Large intestine (tissue), 3 donors: Measurements from ENCODE around the gene THUMPD1. TPM values are rescaled to one million over a fixed set of nuclear protein-coding genes. Genes with fewer than 3 reads are reported as not detected.
"Not testable (repeated sequence)": the region's sequence is repeated elsewhere in the genome, so short reads cannot be mapped to it uniquely, and the experiment has no call there.

ENCODE experiments used
- DNase-seq, 2 donors: peaks; one replicate each; pipeline versions ENCODE4 v3.0.0 to v3.0.0-alpha.2; 2013
- H3K27ac ChIP-seq: one replicate; pipeline ENCODE4 v1.5.1; 2013; ENCODE audit warnings: low read length
- H3K27me3 ChIP-seq: 2 replicates; pipeline ENCODE4 v1.6.1; 2013; ENCODE audit warnings: low read length; ENCODE audit not compliant: control insufficient read depth, insufficient read depth
- H3K36me3 ChIP-seq: 2 replicates; pipeline ENCODE4 v1.6.1; 2013; ENCODE audit warnings: low read length; ENCODE audit not compliant: control insufficient read depth, insufficient read depth
- H3K4me1 ChIP-seq: one replicate; pipeline ENCODE4 v1.6.1; 2013; ENCODE audit warnings: low read length; ENCODE audit not compliant: control insufficient read depth, insufficient read depth
- H3K4me3 ChIP-seq: one replicate; pipeline ENCODE4 v1.5.1; 2013; ENCODE audit warnings: low read length
- H3K9me3 ChIP-seq: one replicate; pipeline ENCODE4 v1.6.1; 2013; ENCODE audit warnings: mild to moderate bottlenecking, low read depth, low read length, moderate library complexity; ENCODE audit not compliant: control insufficient read depth
- WGBS: methylation state at CpG from one replicate; pipeline ENCODE4 v1.1.5; 2013; ENCODE audit warnings: low lambda C conversion rate; ENCODE audit not compliant: insufficient coverage; 5-methylcytosine and 5-hydroxymethylcytosine counted together
- polyA plus RNA-seq: library from polyadenylated mRNA; unstranded; fragments of 120-200 nt; gene quantifications from one replicate; pipeline ENCODE4 v1.2.1, GENCODE V29; 2013

Gene THUMPD1
- polyA plus RNA-seq, 1 donor, result 49.4 TPM

GRCh38 chr16:20767577-20767976 is 26.0 kb upstream of the THUMPD1 start:
- Histone ChIP-seq H3K27me3 (no peaks in the 10 kb centered on the region), H3K9me3 (no peaks in the 10 kb centered on the region), H3K4me1 (peaks cover 18% of the 10 kb centered on the region), H3K27ac (no peak overlapping the region), H3K4me3 (no peak overlapping the region), H3K36me3 (no peaks in the 10 kb centered on the region)
- no peak for DNase-seq

GRCh38 chr16:20766294-20766693 is 24.7 kb upstream of the THUMPD1 start:
- H3K4me3 ChIP-seq, result no peak overlapping the region
- H3K27ac ChIP-seq, result no peak overlapping the region
- WGBS, result 100% methylated on average over 1 of the region's 5 CpGs
- peaks cover 18% of the 10 kb centered on the region for H3K4me1 ChIP-seq
- no peaks in the 10 kb centered on the region for H3K36me3 ChIP-seq
- no peaks in the 10 kb centered on the region for H3K9me3 ChIP-seq
- no peak for DNase-seq
- no peaks in the 10 kb centered on the region for H3K27me3 ChIP-seq

DNA sequence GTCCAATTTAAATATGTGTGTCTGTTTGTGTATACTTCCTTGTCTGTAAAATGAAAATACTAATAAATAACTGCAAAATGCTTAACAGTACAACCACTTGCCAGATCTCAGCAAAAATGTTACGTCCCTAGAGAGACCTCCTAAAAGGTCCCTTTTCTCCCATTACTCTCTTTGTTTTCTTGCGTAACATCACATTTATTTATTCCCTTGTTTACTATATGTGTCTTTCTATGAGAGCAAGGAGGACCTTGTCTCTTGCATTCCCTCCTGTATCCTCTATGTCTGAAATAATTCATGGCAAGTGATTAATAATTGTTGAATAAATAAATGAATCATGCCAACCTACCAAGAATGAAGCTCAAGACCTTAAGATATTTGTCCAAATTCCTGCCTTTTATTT is 24.1 kb upstream of the THUMPD1 start:
- H3K9me3 ChIP-seq, result no peaks in the 10 kb centered on the region
- no peak overlapping the region for H3K4me3 ChIP-seq
- H3K27me3 ChIP-seq, result no peaks in the 10 kb centered on the region
- DNase-seq, result no peak
- no CpG with 5 or more reads among the region's 2 CpGs for WGBS
- no peaks in the 10 kb centered on the region for H3K36me3 ChIP-seq
- H3K4me1 ChIP-seq, result peaks cover 18% of the 10 kb centered on the region
- no peak overlapping the region for H3K27ac ChIP-seq

DNA sequence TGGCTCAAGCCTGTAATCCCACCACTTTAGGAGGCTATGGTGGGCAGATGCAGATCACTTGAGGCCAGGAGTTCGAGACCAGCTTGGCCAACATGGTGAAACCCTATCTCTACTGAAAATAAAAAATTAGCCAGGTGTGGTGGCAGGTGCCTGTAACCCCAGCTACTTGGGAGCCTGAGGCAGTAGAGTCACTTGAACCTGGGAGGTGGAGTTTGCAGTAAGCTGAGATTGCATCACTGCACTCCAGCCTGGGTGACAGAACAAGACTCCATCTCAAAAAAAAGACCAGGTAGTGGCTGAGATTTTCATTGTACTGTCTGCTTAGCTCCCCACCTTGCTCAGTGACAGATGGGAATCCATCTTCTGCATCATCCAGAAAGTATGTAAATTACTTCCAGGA is 22.8 kb upstream of the THUMPD1 start:
- Histone ChIP-seq H3K27ac (peak overlapping the region; percentile 88), H3K4me1 (peaks cover 18% of the 10 kb centered on the region)
- not testable (repeated sequence) for H3K9me3 ChIP-seq, H3K27me3 ChIP-seq, DNase-seq, H3K4me3 ChIP-seq, H3K36me3 ChIP-seq
- no CpG with 5 or more reads among the region's 1 CpG for WGBS

DNA sequence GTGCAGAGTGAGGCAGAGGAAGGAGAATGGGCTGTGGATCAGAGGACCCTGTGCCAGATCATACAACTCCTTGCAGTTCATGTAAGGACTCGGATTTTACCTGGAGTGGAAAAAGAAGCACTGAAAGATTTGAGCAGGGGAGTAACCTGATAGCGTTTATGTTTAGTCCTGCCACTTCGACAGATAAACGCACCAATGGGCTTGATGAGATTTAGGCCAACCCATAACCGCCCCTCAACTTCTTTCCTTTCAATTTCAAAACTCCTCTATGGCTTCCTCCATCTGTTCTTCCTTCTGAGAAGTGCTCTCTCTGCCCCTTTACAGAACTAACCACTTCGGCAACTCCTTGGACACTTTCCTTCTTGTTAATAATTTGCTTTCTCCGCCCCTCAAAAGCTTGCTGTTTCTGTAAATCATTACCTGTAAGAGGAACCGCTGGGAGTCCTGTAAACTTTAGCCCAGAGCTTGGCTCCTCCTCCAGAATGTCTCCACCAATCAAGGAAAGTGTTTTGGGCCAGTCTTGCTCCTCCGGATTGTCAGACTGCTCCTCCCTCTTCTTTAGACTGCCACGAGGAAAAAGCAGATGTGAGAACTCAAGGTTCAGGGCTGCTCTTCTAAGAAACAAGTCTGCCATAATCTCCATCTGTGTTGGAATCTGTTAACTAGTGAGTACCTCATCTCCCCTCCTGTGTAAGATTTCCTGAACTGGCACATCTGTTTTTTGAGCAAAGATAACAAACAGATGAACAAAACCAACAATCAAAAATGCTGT is 22.0 kb upstream of the THUMPD1 start, which contains the start of gene ACSM3:
TSS of gene ACSM3 (plus strand) at position 554 of the 772 bp plus-strand sequence. CDS start 6,021 bp downstream, outside the sequence.
- peak within 1 kb of the TSS; percentile 88 for H3K27ac ChIP-seq
- peak within 1 kb of the TSS; percentile 36 for H3K4me3 ChIP-seq
- peaks cover 18% of the 10 kb centered on the region for H3K4me1 ChIP-seq
- WGBS, result no CpG with 5 or more reads among the region's 10 CpGs
- no peaks in the 10 kb centered on the region for H3K9me3 ChIP-seq
- DNase-seq, result peak; percentile 95 to 98
- no peaks in the 10 kb centered on the region for H3K27me3 ChIP-seq
- H3K36me3 ChIP-seq, result no peaks in the 10 kb centered on the region

DNA sequence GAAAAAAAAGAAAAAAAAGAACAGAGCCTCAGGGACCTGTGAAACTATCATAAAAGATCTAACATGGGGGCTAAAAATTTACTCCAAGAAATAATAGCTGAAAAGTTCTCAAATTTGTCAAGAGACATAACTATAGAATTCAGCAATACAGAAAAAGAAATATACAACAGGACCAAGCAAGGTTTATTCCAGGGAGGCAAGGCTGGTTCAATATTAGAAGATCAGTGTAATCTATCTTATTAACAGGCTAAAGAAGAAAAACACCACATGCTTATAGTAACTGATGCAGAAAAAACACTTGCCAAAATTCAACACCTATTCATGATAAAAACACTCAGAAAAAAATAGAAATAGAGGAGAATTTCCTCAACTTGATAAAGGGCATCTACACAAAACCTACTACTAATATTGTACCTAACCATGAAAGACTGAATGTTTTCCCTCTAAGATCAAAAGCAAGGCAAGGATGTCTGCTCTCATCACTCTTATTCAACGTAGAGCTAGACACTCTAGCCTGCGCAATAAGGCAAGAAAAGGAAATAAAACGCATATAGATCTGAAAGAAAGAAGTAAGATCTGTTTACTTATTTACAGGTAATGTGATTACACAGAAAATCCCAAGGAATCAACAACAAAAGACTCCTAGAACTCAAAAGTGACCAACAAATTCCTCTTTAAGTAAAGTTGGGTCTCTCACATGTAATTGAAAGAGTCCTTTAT is 20.9 kb upstream of the THUMPD1 start:
- H3K36me3 ChIP-seq, result no peaks in the 10 kb centered on the region
- H3K9me3 ChIP-seq, result no peaks in the 10 kb centered on the region
- no peak overlapping the region for H3K27ac ChIP-seq
- H3K4me3 ChIP-seq, result no peak overlapping the region
- DNase-seq, result no peak
- 85% methylated on average over 3 of the region's 3 CpGs for WGBS
- no peaks in the 10 kb centered on the region for H3K27me3 ChIP-seq
- peaks cover 18% of the 10 kb centered on the region for H3K4me1 ChIP-seq

DNA sequence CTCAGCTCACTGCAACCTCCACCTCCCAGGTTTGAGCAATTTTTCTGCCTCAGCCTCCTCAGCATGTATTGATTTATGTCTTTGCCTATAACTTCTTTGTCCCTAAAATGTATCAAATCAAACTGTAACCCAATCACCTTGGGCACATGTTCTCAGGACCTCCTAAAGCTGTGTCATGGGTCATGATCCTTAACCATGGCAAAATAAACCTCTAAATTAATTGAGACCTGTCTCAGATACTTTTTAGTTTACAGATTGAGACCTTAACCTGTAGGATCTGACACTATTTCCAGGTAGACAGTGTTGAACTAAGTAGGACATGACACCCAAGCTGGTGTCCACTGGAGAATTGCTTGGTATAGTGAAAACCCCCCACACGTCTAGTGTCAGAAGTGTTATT is 19.6 kb upstream of the THUMPD1 start:
- no peak overlapping the region for H3K4me3 ChIP-seq
- DNase-seq, result no peak
- no CpG with 5 or more reads among the region's 1 CpG for WGBS
- H3K4me1 ChIP-seq, result peaks cover 18% of the 10 kb centered on the region
- H3K9me3 ChIP-seq, result no peaks in the 10 kb centered on the region
- H3K36me3 ChIP-seq, result no peaks in the 10 kb centered on the region
- no peaks in the 10 kb centered on the region for H3K27me3 ChIP-seq
- H3K27ac ChIP-seq, result no peak overlapping the region

GRCh38 chr16:20760346-20760745 is 18.7 kb upstream of the THUMPD1 start:
- no peak for DNase-seq
- WGBS, result no CpG with 5 or more reads among the region's 2 CpGs
- Histone ChIP-seq H3K4me3 (no peak overlapping the region), H3K36me3 (no peaks in the 10 kb centered on the region), H3K27me3 (no peaks in the 10 kb centered on the region), H3K27ac (no peak overlapping the region), H3K9me3 (no peaks in the 10 kb centered on the region), H3K4me1 (peaks cover 18% of the 10 kb centered on the region)

- not testable (repeated sequence) for DNase-seq, H3K36me3 ChIP-seq, H3K4me1 ChIP-seq, H3K9me3 ChIP-seq, H3K27me3 ChIP-seq, H3K27ac ChIP-seq, H3K4me3 ChIP-seq
- no CpG with 5 or more reads among the region's 5 CpGs for WGBS
Measured at GRCh38 chr16:20755799-20756198, 14.2 kb upstream of the THUMPD1 start.

DNA sequence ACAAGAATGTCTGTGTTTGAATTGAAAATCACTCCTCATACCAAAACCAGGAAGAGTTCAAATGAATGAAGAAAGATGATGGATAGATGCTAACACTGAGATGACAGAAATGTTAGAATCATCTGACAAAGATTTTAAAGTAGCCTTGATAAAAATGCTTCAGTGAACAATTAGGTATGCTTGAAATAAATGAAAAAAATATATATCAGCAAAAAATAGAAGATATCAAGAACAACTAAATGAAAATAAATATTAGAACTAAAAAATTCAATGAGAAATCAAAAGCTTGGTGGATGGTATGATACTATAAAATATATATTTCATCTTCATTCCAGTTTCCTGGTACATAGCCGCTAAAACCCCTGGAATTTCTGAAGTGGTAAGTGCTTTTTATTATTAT is 13.6 kb upstream of the THUMPD1 start:
- no peak for DNase-seq
- H3K9me3 ChIP-seq, result no peaks in the 10 kb centered on the region
- no CpG with 5 or more reads among the region's 1 CpG for WGBS
- no peak overlapping the region for H3K4me3 ChIP-seq
- no peaks in the 10 kb centered on the region for H3K4me1 ChIP-seq
- H3K27me3 ChIP-seq, result no peaks in the 10 kb centered on the region
- H3K36me3 ChIP-seq, result no peaks in the 10 kb centered on the region
- H3K27ac ChIP-seq, result no peak overlapping the region
